ENCODE measurements around the gene LSP1.

Gene LSP1

DNA sequence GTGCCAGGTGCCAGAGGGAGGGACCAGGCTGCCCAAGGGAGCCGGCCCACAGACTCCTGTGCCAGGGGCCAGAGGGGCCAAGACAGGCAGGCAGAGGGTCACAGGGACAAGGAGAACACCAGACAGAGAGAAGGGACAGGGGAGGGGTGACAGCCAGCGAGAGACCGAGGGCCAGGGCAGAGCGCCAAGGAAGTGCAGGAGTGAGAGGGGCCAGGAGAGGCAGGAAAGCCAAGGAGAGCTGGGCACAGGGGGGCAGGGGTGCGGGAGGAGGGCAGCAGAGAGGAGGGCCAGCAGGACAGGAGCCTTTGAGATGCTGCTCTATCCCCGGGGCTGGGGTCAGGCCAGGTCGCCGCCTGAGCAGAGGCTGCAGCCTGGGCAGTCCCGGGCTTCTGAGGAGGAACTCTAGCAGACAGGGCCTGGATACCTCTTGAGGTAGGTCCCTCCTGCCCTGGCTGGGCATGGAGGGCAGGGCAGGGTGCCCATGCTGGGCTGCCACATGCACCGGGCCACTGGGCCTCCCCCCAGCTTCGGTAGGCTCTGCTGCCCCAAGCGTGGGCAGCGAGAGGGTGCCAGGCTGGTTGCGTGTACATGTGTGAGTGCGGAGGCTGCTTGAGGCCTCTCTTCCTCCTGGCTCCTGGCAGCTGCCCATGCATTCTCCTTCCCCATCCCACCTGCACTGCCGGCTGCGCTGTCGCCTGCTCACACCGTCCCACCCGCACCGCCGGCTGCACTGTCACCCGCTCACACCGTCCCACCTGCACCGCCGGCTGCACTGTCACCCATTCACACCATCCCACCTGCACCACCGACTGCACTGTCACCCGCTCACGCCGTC lies 12.2 kb downstream of the LSP1 start:
- no peak overlapping the region for H3K4me3 ChIP-seq (ENCODE audit: low read depth, low read length)
- TF ChIP-seq CTCF (IDR thresholded peaks at IDR 0.05; ENCODE audit: low read depth, low read length): no peak
- DNase-seq (ENCODE audit: low read depth, low spot score): no peak
- in situ Hi-C loops (cut with HindIII; ENCODE audit: low sequenced_read_pairs): no loop called here

GRCh38 chr11:1866226-1866625 lies 13.3 kb downstream of the LSP1 start:
- H3K4me3 ChIP-seq (ENCODE audit: low read depth, low read length): no peak overlapping the region
- TF ChIP-seq CTCF (IDR thresholded peaks at IDR 0.05; ENCODE audit: low read depth, low read length): no peak
- in situ Hi-C loops (cut with HindIII; ENCODE audit: low sequenced_read_pairs): no loop called here
- DNase-seq (ENCODE audit: low read depth, low spot score): no peak

- no peak for TF ChIP-seq CTCF (IDR thresholded peaks at IDR 0.05; ENCODE audit: low read depth, low read length)
- H3K4me3 ChIP-seq (ENCODE audit: low read depth, low read length): no peak overlapping the region
- in situ Hi-C loops (cut with HindIII; ENCODE audit: low sequenced_read_pairs): no loop called here
- DNase-seq (ENCODE audit: low read depth, low spot score): no peak
These were observed 13.9 kb downstream of the LSP1 start for GRCh38 chr11:1866776-1867175.

DNA sequence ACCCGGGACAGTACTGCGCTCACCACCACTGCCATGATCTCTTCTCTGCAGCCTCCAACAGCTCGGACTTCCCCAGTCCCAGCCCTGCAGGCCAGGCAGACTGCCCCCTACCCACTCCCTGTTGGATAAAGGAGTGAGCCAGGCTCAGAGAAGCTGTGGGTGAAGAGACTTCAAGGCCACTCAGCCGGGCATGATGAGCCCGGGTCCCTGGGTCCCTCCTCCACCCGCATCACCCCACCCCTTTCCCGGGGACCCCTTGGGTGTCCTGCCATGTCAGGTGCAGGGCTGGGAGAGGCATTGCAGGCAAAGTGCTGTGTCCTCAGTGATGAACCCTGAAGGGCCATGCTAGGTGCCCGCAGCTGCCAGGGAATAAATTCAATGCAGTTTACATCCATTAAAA lies 14.5 kb downstream of the LSP1 start:
- DNase-seq (ENCODE audit: low read depth, low spot score): no peak
- no peak for TF ChIP-seq CTCF (IDR thresholded peaks at IDR 0.05; ENCODE audit: low read depth, low read length)
- H3K4me3 ChIP-seq (ENCODE audit: low read depth, low read length): no peak overlapping the region
- in situ Hi-C loops (cut with HindIII; ENCODE audit: low sequenced_read_pairs): no loop called here

GRCh38 chr11:1868056-1868635 lies 15.3 kb downstream of the LSP1 start:
- no peak for TF ChIP-seq CTCF (IDR thresholded peaks at IDR 0.05; ENCODE audit: low read depth, low read length)
- in situ Hi-C loops (cut with HindIII; ENCODE audit: low sequenced_read_pairs): no loop called here
- DNase-seq (ENCODE audit: low read depth, low spot score): no peak
- H3K4me3 ChIP-seq (ENCODE audit: low read depth, low read length): no peak overlapping the region

DNA sequence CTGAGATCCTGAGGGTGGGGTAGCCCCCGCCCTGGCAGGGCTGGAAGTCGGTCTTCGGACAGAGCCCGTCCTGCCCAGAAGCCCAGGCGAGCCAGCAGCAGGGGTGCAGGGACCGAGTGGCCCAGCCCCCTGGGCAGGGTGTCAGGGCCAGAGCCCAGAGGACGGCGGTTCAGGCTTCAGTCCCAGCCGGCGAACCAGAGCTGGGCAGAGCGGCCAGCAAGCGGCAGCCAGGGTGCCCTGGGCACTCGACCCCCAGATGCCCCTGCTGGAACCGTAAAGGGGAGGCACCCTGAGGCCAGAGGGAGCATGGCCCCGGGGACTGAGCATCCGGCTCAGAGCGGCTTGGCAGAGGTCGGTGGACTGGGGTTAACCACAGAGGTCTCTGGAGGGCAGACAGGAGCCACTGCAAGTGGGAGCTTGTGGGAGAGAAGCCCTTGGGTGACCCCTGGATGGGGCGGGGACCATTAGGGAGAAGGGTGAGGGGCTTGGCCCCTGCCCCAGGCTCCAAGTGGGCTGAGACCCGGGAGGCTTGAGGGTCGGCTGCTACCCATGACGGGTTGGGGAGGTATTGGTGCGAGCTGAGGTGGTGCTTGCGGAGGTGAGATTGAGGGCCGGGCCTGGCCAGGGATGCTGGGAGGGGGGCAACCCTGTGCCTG lies 15.9 kb downstream of the LSP1 start:
- DNase-seq (ENCODE audit: low read depth, low spot score): no peak
- H3K4me3 ChIP-seq (ENCODE audit: low read depth, low read length): no peak overlapping the region
- no peak for TF ChIP-seq CTCF (IDR thresholded peaks at IDR 0.05; ENCODE audit: low read depth, low read length)
- in situ Hi-C loops (cut with HindIII; ENCODE audit: low sequenced_read_pairs): no loop called here

All from astrocyte of the spinal cord (primary cell).